K562 (cell line): ENCODE data around the gene SAMD8. TPM values are rescaled to one million over a fixed set of nuclear protein-coding genes. Genes with fewer than 3 reads are reported as not detected.

ENCODE experiments used
- BRF1 ChIP-seq: IDR thresholded peaks from 3 replicates; pipeline ENCODE4 v1.6.1; 2011; ENCODE audit warnings: borderline replicate concordance, mild to moderate bottlenecking; ENCODE audit not compliant: insufficient read length; ENCODE audit errors: extremely low read depth
- CBFA2T3 ChIP-seq: fragments of 450-650 bp; IDR thresholded peaks from 2 replicates; pipeline ENCODE4 v1.6.1; 2017
- FOXA3 ChIP-seq, 2 experiments: fragments of 450-650 bp in 1 of 2; sonication (generic) in 1 of 2; formaldehyde crosslinking; IDR thresholded peaks in 1 of 2; conservative IDR thresholded peaks in 1 of 2; 2 replicates each; pipeline versions ENCODE4 v1.4.0 to v1.8.0; 2020 to 2022; ENCODE audit warnings: mild to moderate bottlenecking in 2 of 2, missing genetic modification reagents in 1 of 2
- KAT2B ChIP-seq: IDR thresholded peaks from one replicate; pipeline ENCODE4 v1.6.1; 2012; ENCODE audit warnings: low read depth, mild to moderate bottlenecking, control low read depth, inconsistent platforms, low read length, moderate library complexity
- MTA2 ChIP-seq: fragments of 450-650 bp; IDR thresholded peaks from 2 replicates; pipeline ENCODE4 v1.6.1; 2016; ENCODE audit warnings: low read depth
- XRCC5 ChIP-seq: fragments of 200-400 bp; formaldehyde crosslinking; IDR thresholded peaks from 2 replicates; pipeline ENCODE4 v1.6.1; 2017; ENCODE audit warnings: low read depth, mild to moderate bottlenecking, low read length
- polyA plus RNA-seq, 8 experiments: library from polyadenylated mRNA; depleted of rRNA in 4 of 8; stranded (reverse) in 5 of 8; unstranded in 3 of 8; fragments of >200 nt; fragmentation: Nextera tagmentation in 2 of 8; fragmentation: Illumina TruSeq in 1 of 8; extraction: Ambion mirVana in 2 of 8; extraction: Trizol in 1 of 8; gene quantifications; 2 replicates each; pipeline versions ENCODE4 v1.2.1 to v1.2.3, GENCODE V29; 2011 to 2014; ENCODE audit warnings: inconsistent platforms in 1 of 8, missing spikeins in 1 of 8
- total RNA-seq, 7 experiments: library from RNA; depleted of rRNA in 6 of 7; stranded (reverse); fragments of >200 nt in 6 of 7; fragmentation: Illumina TruSeq in 2 of 7; extraction: Trizol in 2 of 7; gene quantifications; 2 replicates each; pipeline versions ENCODE4 v1.2.1 to v1.2.3, GENCODE V29; 2011 to 2021; ENCODE audit warnings: low replicate concordance in 1 of 7
- TF ChIP-seq, protein P1 (sequence below): fragments of 450-650 bp; IDR thresholded peaks from 2 replicates; pipeline ENCODE4 v1.6.1; 2016; ENCODE audit warnings: mild to moderate bottlenecking, moderate library complexity
- TF ChIP-seq, protein P2 (sequence below): fragments of 200-800 bp; sonication (Bioruptor generic); IDR thresholded peaks from 2 replicates; pipeline ENCODE4 v1.6.1; 2017; ENCODE audit warnings: missing genetic modification characterization, missing compliant biosample characterization
- TF ChIP-seq, protein P3 (sequence below): IDR thresholded peaks from 2 replicates; pipeline ENCODE4 v1.6.1; 2014; ENCODE audit warnings: antibody characterized with exemption
- TF ChIP-seq, protein P4 (sequence below), 2 experiments: IDR thresholded peaks in 1 of 2; conservative IDR thresholded peaks in 1 of 2; 2 replicates each; pipeline ENCODE4 v1.6.1; 2016; ENCODE audit warnings: low read depth in 2 of 2, mild to moderate bottlenecking in 1 of 2, missing compliant biosample characterization in 1 of 2, missing genetic modification characterization in 1 of 2, moderate library complexity in 1 of 2

SAMD8 gene
- total and polyA plus RNA-seq, 9 of the 15 experiments (the other 6 are each of a cell fraction or from before 2014, with no cell fraction given) = 2.7 to 16.1 (median 6.2) TPM

DNA sequence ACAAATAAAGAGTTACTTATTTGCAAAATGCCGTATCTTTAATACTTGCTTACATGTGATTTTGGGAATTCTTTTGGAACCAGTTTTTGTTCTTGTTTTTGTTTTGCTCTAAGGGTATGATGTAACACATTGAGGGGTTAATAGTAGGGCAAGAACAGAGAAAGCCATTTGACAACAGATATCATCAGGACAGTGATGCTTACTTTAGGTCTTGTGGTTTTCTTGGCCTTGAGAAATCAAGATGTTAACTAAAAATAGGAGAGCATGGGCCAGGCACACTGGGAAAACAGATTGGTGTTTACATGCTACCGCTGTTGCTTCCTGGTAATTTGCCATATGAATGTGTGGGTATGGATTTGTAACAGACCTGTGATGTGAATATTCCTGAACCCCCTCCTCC lies 3.7 kb downstream of the SAMD8 start (continued):
- TF ChIP-seq, protein P1, sequence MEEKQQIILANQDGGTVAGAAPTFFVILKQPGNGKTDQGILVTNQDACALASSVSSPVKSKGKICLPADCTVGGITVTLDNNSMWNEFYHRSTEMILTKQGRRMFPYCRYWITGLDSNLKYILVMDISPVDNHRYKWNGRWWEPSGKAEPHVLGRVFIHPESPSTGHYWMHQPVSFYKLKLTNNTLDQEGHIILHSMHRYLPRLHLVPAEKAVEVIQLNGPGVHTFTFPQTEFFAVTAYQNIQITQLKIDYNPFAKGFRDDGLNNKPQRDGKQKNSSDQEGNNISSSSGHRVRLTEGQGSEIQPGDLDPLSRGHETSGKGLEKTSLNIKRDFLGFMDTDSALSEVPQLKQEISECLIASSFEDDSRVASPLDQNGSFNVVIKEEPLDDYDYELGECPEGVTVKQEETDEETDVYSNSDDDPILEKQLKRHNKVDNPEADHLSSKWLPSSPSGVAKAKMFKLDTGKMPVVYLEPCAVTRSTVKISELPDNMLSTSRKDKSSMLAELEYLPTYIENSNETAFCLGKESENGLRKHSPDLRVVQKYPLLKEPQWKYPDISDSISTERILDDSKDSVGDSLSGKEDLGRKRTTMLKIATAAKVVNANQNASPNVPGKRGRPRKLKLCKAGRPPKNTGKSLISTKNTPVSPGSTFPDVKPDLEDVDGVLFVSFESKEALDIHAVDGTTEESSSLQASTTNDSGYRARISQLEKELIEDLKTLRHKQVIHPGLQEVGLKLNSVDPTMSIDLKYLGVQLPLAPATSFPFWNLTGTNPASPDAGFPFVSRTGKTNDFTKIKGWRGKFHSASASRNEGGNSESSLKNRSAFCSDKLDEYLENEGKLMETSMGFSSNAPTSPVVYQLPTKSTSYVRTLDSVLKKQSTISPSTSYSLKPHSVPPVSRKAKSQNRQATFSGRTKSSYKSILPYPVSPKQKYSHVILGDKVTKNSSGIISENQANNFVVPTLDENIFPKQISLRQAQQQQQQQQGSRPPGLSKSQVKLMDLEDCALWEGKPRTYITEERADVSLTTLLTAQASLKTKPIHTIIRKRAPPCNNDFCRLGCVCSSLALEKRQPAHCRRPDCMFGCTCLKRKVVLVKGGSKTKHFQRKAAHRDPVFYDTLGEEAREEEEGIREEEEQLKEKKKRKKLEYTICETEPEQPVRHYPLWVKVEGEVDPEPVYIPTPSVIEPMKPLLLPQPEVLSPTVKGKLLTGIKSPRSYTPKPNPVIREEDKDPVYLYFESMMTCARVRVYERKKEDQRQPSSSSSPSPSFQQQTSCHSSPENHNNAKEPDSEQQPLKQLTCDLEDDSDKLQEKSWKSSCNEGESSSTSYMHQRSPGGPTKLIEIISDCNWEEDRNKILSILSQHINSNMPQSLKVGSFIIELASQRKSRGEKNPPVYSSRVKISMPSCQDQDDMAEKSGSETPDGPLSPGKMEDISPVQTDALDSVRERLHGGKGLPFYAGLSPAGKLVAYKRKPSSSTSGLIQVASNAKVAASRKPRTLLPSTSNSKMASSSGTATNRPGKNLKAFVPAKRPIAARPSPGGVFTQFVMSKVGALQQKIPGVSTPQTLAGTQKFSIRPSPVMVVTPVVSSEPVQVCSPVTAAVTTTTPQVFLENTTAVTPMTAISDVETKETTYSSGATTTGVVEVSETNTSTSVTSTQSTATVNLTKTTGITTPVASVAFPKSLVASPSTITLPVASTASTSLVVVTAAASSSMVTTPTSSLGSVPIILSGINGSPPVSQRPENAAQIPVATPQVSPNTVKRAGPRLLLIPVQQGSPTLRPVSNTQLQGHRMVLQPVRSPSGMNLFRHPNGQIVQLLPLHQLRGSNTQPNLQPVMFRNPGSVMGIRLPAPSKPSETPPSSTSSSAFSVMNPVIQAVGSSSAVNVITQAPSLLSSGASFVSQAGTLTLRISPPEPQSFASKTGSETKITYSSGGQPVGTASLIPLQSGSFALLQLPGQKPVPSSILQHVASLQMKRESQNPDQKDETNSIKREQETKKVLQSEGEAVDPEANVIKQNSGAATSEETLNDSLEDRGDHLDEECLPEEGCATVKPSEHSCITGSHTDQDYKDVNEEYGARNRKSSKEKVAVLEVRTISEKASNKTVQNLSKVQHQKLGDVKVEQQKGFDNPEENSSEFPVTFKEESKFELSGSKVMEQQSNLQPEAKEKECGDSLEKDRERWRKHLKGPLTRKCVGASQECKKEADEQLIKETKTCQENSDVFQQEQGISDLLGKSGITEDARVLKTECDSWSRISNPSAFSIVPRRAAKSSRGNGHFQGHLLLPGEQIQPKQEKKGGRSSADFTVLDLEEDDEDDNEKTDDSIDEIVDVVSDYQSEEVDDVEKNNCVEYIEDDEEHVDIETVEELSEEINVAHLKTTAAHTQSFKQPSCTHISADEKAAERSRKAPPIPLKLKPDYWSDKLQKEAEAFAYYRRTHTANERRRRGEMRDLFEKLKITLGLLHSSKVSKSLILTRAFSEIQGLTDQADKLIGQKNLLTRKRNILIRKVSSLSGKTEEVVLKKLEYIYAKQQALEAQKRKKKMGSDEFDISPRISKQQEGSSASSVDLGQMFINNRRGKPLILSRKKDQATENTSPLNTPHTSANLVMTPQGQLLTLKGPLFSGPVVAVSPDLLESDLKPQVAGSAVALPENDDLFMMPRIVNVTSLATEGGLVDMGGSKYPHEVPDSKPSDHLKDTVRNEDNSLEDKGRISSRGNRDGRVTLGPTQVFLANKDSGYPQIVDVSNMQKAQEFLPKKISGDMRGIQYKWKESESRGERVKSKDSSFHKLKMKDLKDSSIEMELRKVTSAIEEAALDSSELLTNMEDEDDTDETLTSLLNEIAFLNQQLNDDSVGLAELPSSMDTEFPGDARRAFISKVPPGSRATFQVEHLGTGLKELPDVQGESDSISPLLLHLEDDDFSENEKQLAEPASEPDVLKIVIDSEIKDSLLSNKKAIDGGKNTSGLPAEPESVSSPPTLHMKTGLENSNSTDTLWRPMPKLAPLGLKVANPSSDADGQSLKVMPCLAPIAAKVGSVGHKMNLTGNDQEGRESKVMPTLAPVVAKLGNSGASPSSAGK = no peak
- TF ChIP-seq, protein P2, sequence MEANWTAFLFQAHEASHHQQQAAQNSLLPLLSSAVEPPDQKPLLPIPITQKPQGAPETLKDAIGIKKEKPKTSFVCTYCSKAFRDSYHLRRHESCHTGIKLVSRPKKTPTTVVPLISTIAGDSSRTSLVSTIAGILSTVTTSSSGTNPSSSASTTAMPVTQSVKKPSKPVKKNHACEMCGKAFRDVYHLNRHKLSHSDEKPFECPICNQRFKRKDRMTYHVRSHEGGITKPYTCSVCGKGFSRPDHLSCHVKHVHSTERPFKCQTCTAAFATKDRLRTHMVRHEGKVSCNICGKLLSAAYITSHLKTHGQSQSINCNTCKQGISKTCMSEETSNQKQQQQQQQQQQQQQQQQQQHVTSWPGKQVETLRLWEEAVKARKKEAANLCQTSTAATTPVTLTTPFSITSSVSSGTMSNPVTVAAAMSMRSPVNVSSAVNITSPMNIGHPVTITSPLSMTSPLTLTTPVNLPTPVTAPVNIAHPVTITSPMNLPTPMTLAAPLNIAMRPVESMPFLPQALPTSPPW = no peak
- TF ChIP-seq BRF1 = no peak
- peak in 1 of 2 experiments; percentile 50; a peak in 2 of 4 replicates for TF ChIP-seq FOXA3 (CRISPR knock-in tag; conservative IDR thresholded peaks at IDR 0.05 in 1 of 2, IDR thresholded peaks at IDR 0.05 in 1 of 2)
- TF ChIP-seq, protein P3, sequence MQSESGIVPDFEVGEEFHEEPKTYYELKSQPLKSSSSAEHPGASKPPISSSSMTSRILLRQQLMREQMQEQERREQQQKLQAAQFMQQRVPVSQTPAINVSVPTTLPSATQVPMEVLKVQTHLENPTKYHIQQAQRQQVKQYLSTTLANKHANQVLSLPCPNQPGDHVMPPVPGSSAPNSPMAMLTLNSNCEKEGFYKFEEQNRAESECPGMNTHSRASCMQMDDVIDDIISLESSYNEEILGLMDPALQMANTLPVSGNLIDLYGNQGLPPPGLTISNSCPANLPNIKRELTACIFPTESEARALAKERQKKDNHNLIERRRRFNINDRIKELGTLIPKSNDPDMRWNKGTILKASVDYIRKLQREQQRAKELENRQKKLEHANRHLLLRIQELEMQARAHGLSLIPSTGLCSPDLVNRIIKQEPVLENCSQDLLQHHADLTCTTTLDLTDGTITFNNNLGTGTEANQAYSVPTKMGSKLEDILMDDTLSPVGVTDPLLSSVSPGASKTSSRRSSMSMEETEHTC = no peak
- no peak for TF ChIP-seq MTA2
- no peak for TF ChIP-seq KAT2B
- peak; percentile 20; the same call in 1 of the 2 replicates for TF ChIP-seq CBFA2T3
- TF ChIP-seq, protein P4, sequence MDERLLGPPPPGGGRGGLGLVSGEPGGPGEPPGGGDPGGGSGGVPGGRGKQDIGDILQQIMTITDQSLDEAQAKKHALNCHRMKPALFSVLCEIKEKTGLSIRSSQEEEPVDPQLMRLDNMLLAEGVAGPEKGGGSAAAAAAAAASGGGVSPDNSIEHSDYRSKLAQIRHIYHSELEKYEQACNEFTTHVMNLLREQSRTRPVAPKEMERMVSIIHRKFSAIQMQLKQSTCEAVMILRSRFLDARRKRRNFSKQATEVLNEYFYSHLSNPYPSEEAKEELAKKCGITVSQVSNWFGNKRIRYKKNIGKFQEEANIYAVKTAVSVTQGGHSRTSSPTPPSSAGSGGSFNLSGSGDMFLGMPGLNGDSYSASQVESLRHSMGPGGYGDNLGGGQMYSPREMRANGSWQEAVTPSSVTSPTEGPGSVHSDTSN (CRISPR knock-in tag; IDR thresholded peaks at IDR 0.05; ENCODE audit: low read depth) = no peak
- TF ChIP-seq, protein P4 (tag; conservative IDR thresholded peaks at IDR 0.05; ENCODE audit: low read depth) = no peak
- TF ChIP-seq XRCC5 = no peak
